Measurements from ENCODE around the gene SPEN. TPM values are rescaled to one million over a fixed set of nuclear protein-coding genes. Genes with fewer than 3 reads are reported as not detected.

The SPEN gene
- total RNA-seq, 6 experiments from 2014 or later: 13.5 to 33.7 (median 23.2) TPM

DNA sequence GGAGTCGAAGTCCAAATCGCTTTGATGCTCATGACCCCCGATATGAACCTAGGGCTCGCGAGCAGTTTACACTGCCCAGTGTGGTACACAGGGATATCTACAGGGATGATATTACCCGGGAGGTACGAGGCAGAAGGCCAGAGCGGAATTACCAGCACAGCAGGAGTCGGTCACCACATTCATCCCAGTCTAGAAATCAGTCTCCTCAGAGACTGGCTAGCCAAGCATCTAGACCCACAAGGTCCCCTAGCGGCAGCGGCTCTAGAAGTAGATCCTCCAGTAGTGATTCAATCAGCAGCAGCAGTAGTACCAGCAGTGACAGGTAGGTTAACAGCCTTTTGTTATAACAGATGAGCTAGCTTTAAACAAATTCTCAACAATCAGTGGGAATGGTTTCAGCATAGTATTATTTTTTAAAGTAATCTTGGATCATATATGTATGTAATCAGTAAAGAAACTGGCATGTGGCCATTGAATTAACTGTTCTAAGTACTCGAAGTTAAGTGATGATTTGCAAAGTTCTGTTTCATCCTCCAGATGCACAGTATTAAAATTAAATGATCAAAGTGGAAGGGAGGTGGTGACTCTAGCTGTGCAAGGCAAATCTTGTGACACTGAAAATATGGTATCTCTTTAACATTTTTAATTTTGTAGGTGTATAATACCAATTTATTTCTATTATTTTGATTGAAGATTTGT is 29.0 kb downstream of the SPEN start:
- peak; percentile 21 to 61 (median 42) for ATAC-seq

DNA sequence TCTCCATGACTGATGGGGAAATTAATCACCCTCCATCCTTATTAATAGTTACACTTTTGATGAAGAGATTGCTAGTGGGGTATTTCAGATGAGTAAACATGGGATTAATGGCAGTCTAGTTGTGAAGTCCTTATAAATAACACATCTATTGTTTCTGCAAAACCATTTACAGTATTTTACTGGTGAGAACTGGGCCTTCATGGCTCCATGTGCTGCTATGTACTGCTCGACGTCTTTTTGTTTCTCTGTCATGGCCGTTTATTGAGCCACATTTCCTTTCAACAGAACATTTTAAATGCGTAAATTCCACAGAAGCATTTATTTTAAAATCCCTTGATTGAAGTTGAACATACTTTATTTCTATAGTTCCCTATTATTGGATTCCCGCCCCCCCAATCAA is 34.5 kb downstream of the SPEN start:
- no peak for TF ChIP-seq CTCF (IDR thresholded peaks at IDR 0.05)
- TF ChIP-seq POLR2A (IDR thresholded peaks at IDR 0.05): no peak
- DNase-seq (no peak), ATAC-seq (no peak)
- no peak overlapping the region for H3K4me3 ChIP-seq
- H3K4me1 ChIP-seq: peaks cover 0 to 28% (median 6%) of the 10 kb centered on the region in 4 donors
- H3K36me3 ChIP-seq: peaks cover 0 to 2% (median 0%) of the 10 kb centered on the region in 4 donors
- intact Hi-C loops (cut with DNase I): no loop called here
- H3K27ac ChIP-seq: no peak overlapping the region
- no peaks in the 10 kb centered on the region for H3K27me3 ChIP-seq
- no peaks in the 10 kb centered on the region for H3K9me3 ChIP-seq
- 90% methylated on average over 5 of the region's 5 CpGs for whole genome bisulfite sequencing (ENCODE audit: insufficient coverage, low coverage, low lambda C conversion rate, missing lambda C conversion rate)

More for the DNA sequence above, 29.0 kb downstream of the SPEN start:
- WGBS (ENCODE audit: insufficient coverage, low coverage, low lambda C conversion rate, missing lambda C conversion rate): 52% methylated on average over 3 of the region's 12 CpGs
- H3K4me3 ChIP-seq: no peak overlapping the region
- H3K27ac ChIP-seq: no peak overlapping the region
- H3K27me3 ChIP-seq: no peaks in the 10 kb centered on the region
- DNase-seq: no peak
- TF ChIP-seq POLR2A (IDR thresholded peaks at IDR 0.05): no peak
- peak in 1 of 4 donors; percentile 23 for TF ChIP-seq CTCF (IDR thresholded peaks at IDR 0.05)
- no peaks in the 10 kb centered on the region for H3K9me3 ChIP-seq
- H3K4me1 ChIP-seq: no peaks in the 10 kb centered on the region
- intact Hi-C loops (cut with DNase I): no loop called here
- H3K36me3 ChIP-seq: peaks cover 0 to 18% (median 3%) of the 10 kb centered on the region in 4 donors

GRCh38 chr1:15882665-15883064 is 35.2 kb downstream of the SPEN start:
- intact Hi-C loops (cut with DNase I): no loop called here
- no peaks in the 10 kb centered on the region for H3K9me3 ChIP-seq
- H3K36me3 ChIP-seq: no peaks in the 10 kb centered on the region
- H3K4me3 ChIP-seq: no peak overlapping the region
- H3K4me1 ChIP-seq: peaks cover 0 to 35% (median 10%) of the 10 kb centered on the region in 4 donors
- WGBS (ENCODE audit: insufficient coverage, low coverage, low lambda C conversion rate, missing lambda C conversion rate): 100% methylated on average over 2 of the region's 2 CpGs
- no peak for ATAC-seq
- no peak for DNase-seq
- TF ChIP-seq CTCF (IDR thresholded peaks at IDR 0.05) (no peak), POLR2A (IDR thresholded peaks at IDR 0.05) (no peak)
- H3K27me3 ChIP-seq: no peaks in the 10 kb centered on the region
- H3K27ac ChIP-seq: no peak overlapping the region

GRCh38 chr1:15883326-15883725 is 35.8 kb downstream of the SPEN start:
- no peak for ATAC-seq
- Histone ChIP-seq H3K27ac (peak overlapping the region in 1 of 3 donors; percentile 11), H3K4me1 (peaks cover 0 to 42% (median 11%) of the 10 kb centered on the region in 4 donors), H3K9me3 (no peaks in the 10 kb centered on the region), H3K27me3 (no peaks in the 10 kb centered on the region), H3K36me3 (no peaks in the 10 kb centered on the region), H3K4me3 (no peak overlapping the region)
- WGBS (ENCODE audit: insufficient coverage, low coverage, low lambda C conversion rate, missing lambda C conversion rate): 81% methylated on average over 6 of the region's 6 CpGs
- intact Hi-C loops (cut with DNase I): no loop called here
- no peak for DNase-seq
- TF ChIP-seq POLR2A (IDR thresholded peaks at IDR 0.05) (no peak), CTCF (IDR thresholded peaks at IDR 0.05) (no peak)
